Right lobe of liver (tissue), 6 donors: Measurements from ENCODE around the gene SLC39A6. TPM values are rescaled to one million over a fixed set of nuclear protein-coding genes. Genes with fewer than 3 reads are reported as not detected.
A peak's percentile ranks its signal among the peaks of the same experiment; 100 is the strongest.

ENCODE experiments used
- ATAC-seq, 4 donors: fragments of 200-7000 bp; cut with Tn5 transposase; one replicate each; pipeline ENCODE4 v1.9.1; 2020; ENCODE audit warnings: mild to moderate bottlenecking in 4 of 4, moderate library complexity in 4 of 4
- DNase-seq, 3 donors: peaks; one replicate each; pipeline ENCODE4 v3.0.0-alpha.2; 2020
- H3K27ac ChIP-seq, 3 donors: fragments of 200-600 bp; one replicate each; pipeline ENCODE4 v1.8.0; 2022
- H3K27me3 ChIP-seq, 2 donors: fragments of 200-600 bp; one replicate each; pipeline ENCODE4 v1.8.0; 2022
- H3K36me3 ChIP-seq, 4 donors: fragments of 200-600 bp; sonication (generic) in 1 of 4; one replicate each; pipeline versions ENCODE4 v1.5.1 to v1.8.0; 2017 to 2022; ENCODE audit warnings: control low read depth in 1 of 4
- H3K4me1 ChIP-seq, 4 donors: fragments of 200-600 bp; sonication (generic) in 1 of 4; one replicate each; pipeline versions ENCODE4 v1.5.1 to v1.8.0; 2017 to 2022; ENCODE audit warnings: control low read depth in 1 of 4
- H3K4me3 ChIP-seq, 3 donors: fragments of 200-600 bp; one replicate each; pipeline ENCODE4 v1.8.0; 2022
- H3K9me3 ChIP-seq, 4 donors: fragments of 200-600 bp; sonication (generic) in 1 of 4; one replicate each; pipeline versions ENCODE4 v1.5.1 to v1.8.0; 2017 to 2022; ENCODE audit warnings: control low read depth in 1 of 4
- CTCF ChIP-seq, 4 donors: fragments of 200-600 bp in 3 of 4; fragments of 450-650 bp in 1 of 4; IDR thresholded peaks; one replicate each; pipeline versions ENCODE4 v1.5.1 to v1.8.0; 2016 to 2022; ENCODE audit warnings: antibody characterized with exemption in 4 of 4, mild to moderate bottlenecking in 2 of 4
- POLR2A ChIP-seq: fragments of 450-650 bp; IDR thresholded peaks from one replicate; pipeline ENCODE4 v1.6.1; 2017; ENCODE audit warnings: antibody characterized with exemption, mild to moderate bottlenecking
- WGBS: methylation state at CpG from one replicate; pipeline ENCODE4 v1.1.6; 2018; ENCODE audit warnings: low coverage, low lambda C conversion rate; ENCODE audit not compliant: insufficient coverage; ENCODE audit errors: missing lambda C conversion rate; 5-methylcytosine and 5-hydroxymethylcytosine counted together
- intact Hi-C, 2 donors: fragments of 100-400 bp; cut with DNase I; formaldehyde crosslinking; loops; one replicate each; pipeline versions ENCODE4 v1.11.2 to v1.14.1; 2022
- total RNA-seq, 6 experiments: library from RNA; depleted of rRNA in 2 of 6; stranded (reverse); fragments of >200 nt in 2 of 6; fragmentation: NEBNext Ultra II Directional in 3 of 6; extraction: Animal tissue kit (Norgen Biotek cat#: 25700) in 3 of 6; gene quantifications; one replicate each; pipeline versions ENCODE4 v1.1.0 to v1.2.4, GENCODE V29; 2016 to 2023
- donor health status: DM: no; HTN: yes; CAD: no.
- donor health status: DM: no; HTN: no; CAD: no.
- donor health status: DM: no; HTN: no; CAD: no.
- donor health status: DM: no; HTN: yes; CAD: no.
- donor health status: DM: no; HTN: yes; CAD: no.

Gene SLC39A6
- total RNA-seq, 6 experiments from 2014 or later = 6.5 to 13.2 (median 8.7) TPM

GRCh38 chr18:36112302-36112701 lies 16.8 kb downstream of the SLC39A6 start:
- Histone ChIP-seq H3K4me3 (no peak overlapping the region), H3K27ac (no peak overlapping the region), H3K9me3 (no peaks in the 10 kb centered on the region), H3K36me3 (peaks cover 0 to 26% (median 7%) of the 10 kb centered on the region in 4 donors), H3K27me3 (no peaks in the 10 kb centered on the region), H3K4me1 (no peaks in the 10 kb centered on the region)
- intact Hi-C loops = no loop called here
- no peak for TF ChIP-seq CTCF (IDR thresholded peaks at IDR 0.05)
- no peak for TF ChIP-seq POLR2A
- ATAC-seq (peak in 1 of 4 donors; percentile 38), DNase-seq (no peak)

GRCh38 chr18:36109737-36110136 lies 19.4 kb downstream of the SLC39A6 start:
- TF ChIP-seq CTCF (IDR thresholded peaks at IDR 0.05) = no peak
- no peak for TF ChIP-seq POLR2A
- Histone ChIP-seq H3K4me3 (no peak overlapping the region), H3K27ac (no peak overlapping the region), H3K27me3 (no peaks in the 10 kb centered on the region), H3K36me3 (peaks cover 0 to 26% (median 7%) of the 10 kb centered on the region in 4 donors), H3K4me1 (no peaks in the 10 kb centered on the region), H3K9me3 (no peaks in the 10 kb centered on the region)
- ATAC-seq (no peak), DNase-seq (no peak)
- intact Hi-C loops = no loop called here
- 100% methylated on average over 1 of the region's 1 CpG for WGBS

- WGBS = 91% methylated on average over 5 of the region's 5 CpGs
- TF ChIP-seq CTCF (IDR thresholded peaks at IDR 0.05) = no peak
- TF ChIP-seq POLR2A = no peak
- Histone ChIP-seq H3K4me3 (no peak overlapping the region), H3K9me3 (no peaks in the 10 kb centered on the region), H3K27me3 (no peaks in the 10 kb centered on the region), H3K4me1 (no peaks in the 10 kb centered on the region), H3K36me3 (peaks cover 0 to 18% (median 4%) of the 10 kb centered on the region in 4 donors), H3K27ac (no peak overlapping the region)
- no peak for ATAC-seq
- no peak for DNase-seq
- intact Hi-C loops = no loop called here
These were observed 20.5 kb downstream of the SLC39A6 start for GRCh38 chr18:36108601-36109000.

GRCh38 chr18:36108196-36108595 lies 20.9 kb downstream of the SLC39A6 start:
- Histone ChIP-seq H3K4me3 (no peak overlapping the region), H3K36me3 (peaks cover 0 to 14% (median 3%) of the 10 kb centered on the region in 4 donors), H3K4me1 (no peaks in the 10 kb centered on the region), H3K27ac (no peak overlapping the region), H3K9me3 (no peaks in the 10 kb centered on the region), H3K27me3 (no peaks in the 10 kb centered on the region)
- no peak for DNase-seq
- intact Hi-C loops = no loop called here
- WGBS = 38% methylated on average over 2 of the region's 2 CpGs
- ATAC-seq = no peak
- no peak for TF ChIP-seq CTCF (IDR thresholded peaks at IDR 0.05)
- no peak for TF ChIP-seq POLR2A

- Histone ChIP-seq H3K27ac (no peak overlapping the region), H3K36me3 (peaks cover 0 to 9% (median 0%) of the 10 kb centered on the region in 4 donors), H3K4me1 (no peaks in the 10 kb centered on the region), H3K27me3 (no peaks in the 10 kb centered on the region), H3K9me3 (no peaks in the 10 kb centered on the region), H3K4me3 (no peak overlapping the region)
- intact Hi-C loops = no loop called here
- TF ChIP-seq CTCF (IDR thresholded peaks at IDR 0.05) (no peak), POLR2A (no peak)
- ATAC-seq = no peak
- no peak for DNase-seq
These were observed 21.7 kb downstream of the SLC39A6 start for GRCh38 chr18:36107477-36107876.
